22Rv1 (cell line): Measurements from ENCODE around the gene MYO1D.

Source experiments
- H3K27ac ChIP-seq: fragments of 450-650 bp; 2 replicates; pipeline ENCODE4 v1.5.1; 2017
- CTCF ChIP-seq: fragments of 450-650 bp; IDR thresholded peaks from 2 replicates; pipeline ENCODE4 v1.5.1; 2017; ENCODE audit warnings: mild to moderate bottlenecking
- ZFX ChIP-seq: fragments of 450-650 bp; IDR thresholded peaks from 2 replicates; pipeline ENCODE4 v1.6.1; 2017; ENCODE audit warnings: antibody characterized with exemption, borderline replicate concordance

The MYO1D gene

DNA sequence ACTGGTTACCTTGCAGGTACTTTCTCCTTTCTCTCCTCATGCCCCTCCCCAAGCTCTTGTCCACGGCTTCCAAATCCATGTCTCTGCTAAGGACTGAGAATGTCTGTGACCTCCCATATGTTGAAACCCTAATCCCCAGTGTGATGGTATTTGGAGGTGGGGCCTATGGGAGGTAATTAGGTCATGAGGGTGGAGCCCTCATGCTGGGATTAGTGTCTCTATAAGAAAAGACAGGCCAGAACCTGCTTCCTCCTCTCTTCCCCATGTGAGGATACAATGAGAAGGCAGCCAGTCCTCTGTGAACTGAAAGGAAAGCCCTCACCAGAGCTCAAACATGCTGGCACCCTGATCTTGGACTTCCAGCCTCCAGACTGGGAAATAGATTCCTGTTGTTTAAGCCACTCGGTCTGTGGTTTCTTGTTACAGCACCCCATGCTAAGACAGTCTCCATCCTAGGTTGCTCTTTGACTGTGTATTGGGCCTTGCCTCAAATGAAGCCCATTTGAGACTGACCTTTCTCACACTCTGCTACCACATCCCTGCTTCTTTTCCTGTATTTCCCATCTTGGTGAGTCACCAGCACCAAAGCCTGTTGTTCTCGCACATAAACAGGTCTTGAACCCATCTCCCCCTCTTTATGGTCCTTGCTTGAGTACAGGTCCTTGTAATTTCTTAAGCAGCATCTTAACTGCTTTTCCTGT lies 255.2 kb downstream of the MYO1D start:
- no peak overlapping the region for H3K27ac ChIP-seq

GRCh38 chr17:32615326-32615725 lies 261.6 kb downstream of the MYO1D start:
- H3K27ac ChIP-seq: no peak overlapping the region
- TF ChIP-seq CTCF (no peak), ZFX (no peak)

More for the DNA sequence above, 255.2 kb downstream of the MYO1D start:
- TF ChIP-seq CTCF (no peak), ZFX (no peak)

- TF ChIP-seq ZFX (no peak), CTCF (no peak)
- no peak overlapping the region for H3K27ac ChIP-seq
These were observed 266.0 kb downstream of the MYO1D start for GRCh38 chr17:32610943-32611342.

GRCh38 chr17:32609884-32610650 lies 266.9 kb downstream of the MYO1D start:
- TF ChIP-seq ZFX: no peak
- no peak for TF ChIP-seq CTCF
- H3K27ac ChIP-seq: no peak overlapping the region

DNA sequence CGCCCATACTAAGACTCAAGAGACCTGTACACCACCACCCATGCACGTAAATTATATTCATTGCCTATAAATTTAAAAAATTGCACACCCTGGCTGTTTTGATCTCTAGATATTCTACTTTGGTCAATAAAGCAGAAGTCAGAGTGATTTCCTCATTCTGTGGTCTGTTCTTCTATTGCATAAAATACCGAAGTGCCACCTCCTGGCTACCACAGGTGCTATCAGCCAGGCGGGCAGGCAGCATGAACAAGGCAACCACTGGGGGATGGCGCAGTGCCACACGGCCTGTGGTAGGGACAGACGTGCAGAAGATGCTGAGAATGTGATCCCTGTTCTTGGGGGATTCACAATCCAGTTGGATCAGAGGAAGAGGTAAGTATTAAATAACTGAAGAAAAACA lies 267.8 kb downstream of the MYO1D start:
- peak; percentile 14; the same call in 1 of the 2 replicates for TF ChIP-seq CTCF
- no peak for TF ChIP-seq ZFX
- no peak overlapping the region for H3K27ac ChIP-seq

DNA sequence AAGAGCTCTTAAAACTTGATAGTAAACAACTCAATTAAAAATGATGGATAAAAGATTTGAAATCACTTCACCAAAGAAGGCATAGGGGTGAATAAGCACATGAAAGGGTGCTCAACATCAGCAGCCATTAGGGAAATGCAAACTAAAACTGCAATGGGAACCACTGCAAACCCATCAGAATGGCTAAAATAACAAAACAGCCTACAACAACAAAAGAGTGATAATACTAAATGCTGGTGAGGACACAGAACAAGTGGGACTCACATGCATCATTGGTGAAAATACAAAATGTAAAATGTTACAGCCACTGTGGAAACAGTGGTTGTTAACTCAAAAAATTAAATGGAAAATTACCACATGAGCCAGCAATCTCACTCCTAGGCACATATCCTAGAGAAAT lies 268.7 kb downstream of the MYO1D start:
- TF ChIP-seq ZFX (no peak), CTCF (no peak)
- no peak overlapping the region for H3K27ac ChIP-seq

- TF ChIP-seq ZFX: no peak
- TF ChIP-seq CTCF: no peak
- no peak overlapping the region for H3K27ac ChIP-seq
These were observed 272.0 kb downstream of the MYO1D start for GRCh38 chr17:32604966-32605365.
